ENCODE measurements around the gene KLHL28. TPM values are rescaled to one million over a fixed set of nuclear protein-coding genes. Genes with fewer than 3 reads are reported as not detected.

Gene KLHL28
- total RNA-seq, 1 donor from 2014 or later: 14.0 TPM

DNA sequence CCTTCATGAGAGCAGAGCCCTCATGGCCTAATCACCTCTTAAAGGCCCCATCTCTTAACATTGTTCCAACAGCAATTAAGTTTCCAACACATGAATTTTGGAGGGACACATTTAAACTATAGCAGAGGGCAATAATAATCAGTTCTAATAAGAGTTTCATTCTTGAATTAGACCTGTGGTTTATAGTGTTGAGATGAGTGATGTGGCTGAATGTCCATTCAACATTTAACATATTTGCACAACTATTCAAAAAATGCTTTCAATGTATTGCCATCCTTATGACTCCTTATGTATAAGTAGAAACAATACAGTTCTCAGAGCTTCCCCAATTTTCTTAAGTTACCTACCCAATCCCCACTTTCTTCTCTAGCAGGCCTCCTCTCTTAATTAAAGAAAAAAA, 21.5 kb downstream of the KLHL28 start:
- Histone ChIP-seq H3K27me3 (ENCODE audit: control insufficient read depth, insufficient read depth, low read length) (no peaks in the 10 kb centered on the region), H3K4me3 (ENCODE audit: low read depth, low read length) (no peak overlapping the region), H3K36me3 (ENCODE audit: control insufficient read depth, insufficient read depth, low read length) (peaks cover 1% of the 10 kb centered on the region)
- DNase-seq (ENCODE audit: low read depth) (no peak), FAIRE-seq (no peak)
- no peak for TF ChIP-seq CTCF (IDR thresholded peaks at IDR 0.05; ENCODE audit: insufficient read depth, low read length, severe bottlenecking)

GRCh38 chr14:44937547-44937946, 24.2 kb downstream of the KLHL28 start:
- Histone ChIP-seq H3K36me3 (ENCODE audit: control insufficient read depth, insufficient read depth, low read length) (no peaks in the 10 kb centered on the region), H3K27me3 (ENCODE audit: control insufficient read depth, insufficient read depth, low read length) (no peaks in the 10 kb centered on the region), H3K4me3 (ENCODE audit: low read depth, low read length) (no peak overlapping the region)
- FAIRE-seq (no peak), DNase-seq (ENCODE audit: low read depth) (no peak)
- no peak for TF ChIP-seq CTCF (IDR thresholded peaks at IDR 0.05; ENCODE audit: insufficient read depth, low read length, severe bottlenecking)

- FAIRE-seq (no peak), DNase-seq (ENCODE audit: low read depth) (no peak)
- TF ChIP-seq CTCF (IDR thresholded peaks at IDR 0.05; ENCODE audit: insufficient read depth, low read length, severe bottlenecking): no peak
- H3K36me3 ChIP-seq (ENCODE audit: control insufficient read depth, insufficient read depth, low read length): no peaks in the 10 kb centered on the region
- H3K27me3 ChIP-seq (ENCODE audit: control insufficient read depth, insufficient read depth, low read length): no peaks in the 10 kb centered on the region
- H3K4me3 ChIP-seq (ENCODE audit: low read depth, low read length): no peak overlapping the region
Observed at GRCh38 chr14:44935155-44935554, 26.6 kb downstream of the KLHL28 start.

DNA sequence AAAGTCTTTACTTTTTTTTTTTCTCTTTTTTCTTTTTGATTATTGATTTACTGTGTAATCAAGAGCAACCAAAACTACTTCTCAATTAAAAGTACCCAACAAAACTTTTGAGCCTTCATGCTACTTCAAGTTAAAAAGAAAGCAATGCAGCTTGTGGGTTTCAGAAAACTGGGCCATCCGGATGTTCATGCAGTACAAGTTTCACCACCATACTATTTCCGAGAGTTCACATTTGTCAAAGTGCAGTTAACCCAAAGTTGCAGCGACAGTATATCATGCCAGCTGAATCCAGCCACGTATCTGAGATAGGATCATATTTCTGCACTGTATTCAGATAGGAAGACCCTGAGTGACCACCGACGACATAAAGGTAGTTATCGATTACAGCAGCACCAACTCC, 33.0 kb downstream of the KLHL28 start:
- no peak for DNase-seq (ENCODE audit: low read depth)
- TF ChIP-seq CTCF (IDR thresholded peaks at IDR 0.05; ENCODE audit: insufficient read depth, low read length, severe bottlenecking): no peak
- H3K27me3 ChIP-seq (ENCODE audit: control insufficient read depth, insufficient read depth, low read length): no peaks in the 10 kb centered on the region
- H3K4me3 ChIP-seq (ENCODE audit: low read depth, low read length): no peak overlapping the region
- no peak for FAIRE-seq
- no peaks in the 10 kb centered on the region for H3K36me3 ChIP-seq (ENCODE audit: control insufficient read depth, insufficient read depth, low read length)

DNA sequence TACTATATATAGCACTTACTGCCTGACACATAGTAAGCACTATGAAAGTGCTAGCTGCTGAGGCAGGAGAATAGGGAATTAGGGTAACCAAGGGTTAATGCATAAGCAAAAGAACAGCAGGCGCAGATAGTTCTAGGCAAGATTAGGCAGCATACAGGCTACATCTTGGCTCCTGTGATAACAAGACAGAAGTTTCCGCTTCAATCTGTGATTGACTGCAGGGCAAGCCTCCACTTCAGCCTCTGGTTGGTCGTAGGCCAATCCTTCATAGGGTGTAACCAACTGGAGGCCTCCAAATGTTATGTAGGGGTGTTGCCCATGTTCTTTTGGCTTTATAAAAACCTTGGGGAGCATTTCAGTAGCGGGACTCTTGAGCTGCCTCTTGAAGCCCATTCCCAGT, 46.9 kb downstream of the KLHL28 start:
- Histone ChIP-seq H3K4me3 (ENCODE audit: low read depth, low read length) (no peak overlapping the region), H3K27me3 (ENCODE audit: control insufficient read depth, insufficient read depth, low read length) (no peaks in the 10 kb centered on the region), H3K36me3 (ENCODE audit: control insufficient read depth, insufficient read depth, low read length) (no peaks in the 10 kb centered on the region)
- TF ChIP-seq CTCF (IDR thresholded peaks at IDR 0.05; ENCODE audit: insufficient read depth, low read length, severe bottlenecking): no peak
- FAIRE-seq: no peak
- peak; percentile 56 for DNase-seq (ENCODE audit: low read depth)

DNA sequence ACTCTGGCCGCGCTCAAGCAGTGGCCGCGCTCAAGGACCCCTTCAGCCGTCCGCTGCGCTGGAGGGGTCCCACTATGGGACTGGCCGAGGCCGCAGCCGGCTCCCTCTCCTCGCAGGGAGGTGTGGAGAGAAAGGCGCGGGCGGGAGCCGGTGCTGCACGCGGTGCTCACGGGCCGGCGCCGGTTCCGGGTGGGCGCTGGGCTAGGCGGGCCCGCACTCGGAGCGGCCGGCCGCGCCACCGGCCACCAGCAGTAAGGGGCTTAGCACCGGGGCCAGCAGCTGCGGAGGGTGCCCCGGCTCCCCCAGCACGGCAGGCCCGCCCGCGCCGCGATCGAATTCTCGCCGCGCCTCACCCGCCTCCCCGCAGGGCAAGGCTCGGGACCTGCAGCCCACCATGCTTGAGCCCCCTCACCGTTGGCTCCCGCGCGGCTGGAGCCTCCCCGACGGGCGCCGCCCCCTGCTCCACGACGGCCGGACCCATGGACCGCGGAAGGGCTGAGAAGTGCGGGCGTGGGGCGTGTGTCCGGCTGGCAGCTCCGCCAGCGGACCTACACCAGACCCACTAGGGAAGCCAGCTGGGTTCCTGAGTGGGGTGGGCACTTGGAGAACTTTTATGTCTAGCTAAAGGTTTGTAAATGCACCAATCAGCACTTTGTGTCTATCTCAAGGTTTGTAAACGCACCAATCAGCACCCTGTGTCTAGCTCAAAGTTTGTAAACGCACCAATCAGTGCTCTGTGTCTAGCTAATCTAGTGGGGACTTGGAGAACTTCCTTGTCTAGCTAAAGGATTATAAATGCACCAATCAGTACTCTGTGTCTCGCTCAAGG, 49.5 kb downstream of the KLHL28 start:
- no peak for DNase-seq (ENCODE audit: low read depth)
- Histone ChIP-seq H3K4me3 (ENCODE audit: low read depth, low read length) (peak overlapping the region; percentile 34), H3K27me3 (ENCODE audit: control insufficient read depth, insufficient read depth, low read length) (no peaks in the 10 kb centered on the region), H3K36me3 (ENCODE audit: control insufficient read depth, insufficient read depth, low read length) (no peaks in the 10 kb centered on the region)
- no peak for FAIRE-seq
- no peak for TF ChIP-seq CTCF (IDR thresholded peaks at IDR 0.05; ENCODE audit: insufficient read depth, low read length, severe bottlenecking)

Measured in bronchial epithelial cell (primary cell).